ENCODE results near the gene GNG11. TPM values are rescaled to one million over a fixed set of nuclear protein-coding genes. Genes with fewer than 3 reads are reported as not detected.

The GNG11 gene
- total RNA-seq, 1 donor from 2014 or later: not detected

DNA sequence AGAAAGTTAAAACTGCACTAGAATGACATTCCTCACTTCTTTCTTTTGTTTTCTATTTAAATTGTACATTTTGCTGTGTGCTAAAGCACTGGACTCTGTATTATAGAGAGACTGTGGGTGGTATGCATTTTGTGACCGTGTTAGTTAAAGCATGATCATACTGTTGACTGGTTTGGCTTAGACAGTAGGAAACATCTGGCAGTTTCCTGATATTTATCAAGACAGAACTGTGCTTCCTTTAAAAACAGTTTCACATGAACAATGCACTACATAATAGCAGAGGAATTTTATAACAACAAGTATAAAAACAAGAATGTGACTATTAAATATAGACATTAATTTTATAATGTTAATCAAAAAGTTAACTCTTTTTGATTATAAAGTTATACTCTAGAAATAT lies 23.1 kb downstream of the GNG11 start:
- H3K27ac Mint-ChIP-seq: no peak overlapping the region
- no peaks in the 10 kb centered on the region for H3K9me3 Mint-ChIP-seq (ENCODE audit: low read depth)
- no peak overlapping the region for H3K4me3 Mint-ChIP-seq (ENCODE audit: low read depth)
- TF ChIP-seq, protein P1, sequence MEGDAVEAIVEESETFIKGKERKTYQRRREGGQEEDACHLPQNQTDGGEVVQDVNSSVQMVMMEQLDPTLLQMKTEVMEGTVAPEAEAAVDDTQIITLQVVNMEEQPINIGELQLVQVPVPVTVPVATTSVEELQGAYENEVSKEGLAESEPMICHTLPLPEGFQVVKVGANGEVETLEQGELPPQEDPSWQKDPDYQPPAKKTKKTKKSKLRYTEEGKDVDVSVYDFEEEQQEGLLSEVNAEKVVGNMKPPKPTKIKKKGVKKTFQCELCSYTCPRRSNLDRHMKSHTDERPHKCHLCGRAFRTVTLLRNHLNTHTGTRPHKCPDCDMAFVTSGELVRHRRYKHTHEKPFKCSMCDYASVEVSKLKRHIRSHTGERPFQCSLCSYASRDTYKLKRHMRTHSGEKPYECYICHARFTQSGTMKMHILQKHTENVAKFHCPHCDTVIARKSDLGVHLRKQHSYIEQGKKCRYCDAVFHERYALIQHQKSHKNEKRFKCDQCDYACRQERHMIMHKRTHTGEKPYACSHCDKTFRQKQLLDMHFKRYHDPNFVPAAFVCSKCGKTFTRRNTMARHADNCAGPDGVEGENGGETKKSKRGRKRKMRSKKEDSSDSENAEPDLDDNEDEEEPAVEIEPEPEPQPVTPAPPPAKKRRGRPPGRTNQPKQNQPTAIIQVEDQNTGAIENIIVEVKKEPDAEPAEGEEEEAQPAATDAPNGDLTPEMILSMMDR (IDR thresholded peaks at IDR 0.05; ENCODE audit: unreplicated experiment): no peak
- no peaks in the 10 kb centered on the region for H3K36me3 Mint-ChIP-seq (ENCODE audit: insufficient read depth)
- no peaks in the 10 kb centered on the region for H3K4me1 Mint-ChIP-seq (ENCODE audit: low read depth)
- no peak for DNase-seq (ENCODE audit: low spot score, unreplicated experiment)
- no peaks in the 10 kb centered on the region for H3K27me3 Mint-ChIP-seq

DNA sequence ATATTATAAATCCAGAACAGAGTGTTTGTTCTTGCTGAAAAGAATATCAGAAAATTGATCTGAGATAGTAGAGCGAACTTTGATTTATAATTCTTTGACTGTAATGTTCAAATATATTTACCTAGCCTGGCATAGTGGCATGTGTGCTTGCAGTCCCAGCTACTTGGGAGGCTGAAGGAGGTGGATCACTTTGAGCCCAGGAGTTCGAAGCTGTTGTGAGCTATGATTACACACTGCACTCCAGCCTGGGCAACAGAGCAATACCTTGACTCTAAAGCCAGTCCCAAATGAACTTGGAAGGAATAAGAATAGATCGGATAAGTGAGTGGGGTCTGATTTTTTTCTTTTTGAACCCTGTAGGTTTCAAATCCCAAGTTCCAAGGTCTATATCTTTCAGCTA lies 23.5 kb downstream of the GNG11 start:
- H3K36me3 Mint-ChIP-seq (ENCODE audit: insufficient read depth): no peaks in the 10 kb centered on the region
- TF ChIP-seq, protein P1 (IDR thresholded peaks at IDR 0.05; ENCODE audit: unreplicated experiment): no peak
- H3K27me3 Mint-ChIP-seq: no peaks in the 10 kb centered on the region
- no peak for DNase-seq (ENCODE audit: low spot score, unreplicated experiment)
- H3K4me1 Mint-ChIP-seq (ENCODE audit: low read depth): no peaks in the 10 kb centered on the region
- H3K9me3 Mint-ChIP-seq (ENCODE audit: low read depth): no peaks in the 10 kb centered on the region
- no peak overlapping the region for H3K27ac Mint-ChIP-seq
- H3K4me3 Mint-ChIP-seq (ENCODE audit: low read depth): no peak overlapping the region

GRCh38 chr7:93945756-93946535 lies 24.4 kb downstream of the GNG11 start:
- Mint-ChIP-seq H3K27me3 (no peaks in the 10 kb centered on the region), H3K36me3 (ENCODE audit: insufficient read depth) (no peaks in the 10 kb centered on the region), H3K4me1 (ENCODE audit: low read depth) (no peaks in the 10 kb centered on the region), H3K27ac (no peak overlapping the region), H3K9me3 (ENCODE audit: low read depth) (no peaks in the 10 kb centered on the region), H3K4me3 (ENCODE audit: low read depth) (no peak overlapping the region)
- TF ChIP-seq, protein P1 (IDR thresholded peaks at IDR 0.05; ENCODE audit: unreplicated experiment): no peak
- DNase-seq (ENCODE audit: low spot score, unreplicated experiment): no peak

DNA sequence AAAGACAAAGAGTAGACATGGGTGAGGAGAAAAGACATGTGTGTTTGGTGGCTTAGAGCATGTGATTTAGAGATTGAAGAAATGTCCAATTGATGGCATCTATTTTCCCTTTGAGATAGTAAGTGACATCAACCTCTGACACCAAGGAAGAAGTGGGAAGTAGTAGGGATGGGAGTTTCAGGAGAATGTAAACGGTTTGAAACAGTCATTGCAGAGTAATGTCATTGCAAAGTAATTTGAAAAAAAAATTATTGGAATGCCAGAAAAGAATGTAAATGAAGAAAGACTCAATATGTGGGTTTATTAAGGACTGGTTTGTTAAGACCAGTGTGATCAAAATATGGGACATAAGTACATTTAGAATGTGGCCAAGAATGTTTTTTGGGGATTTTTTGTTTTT lies 26.6 kb downstream of the GNG11 start:
- H3K4me3 Mint-ChIP-seq (ENCODE audit: low read depth): no peak overlapping the region
- H3K4me1 Mint-ChIP-seq (ENCODE audit: low read depth): no peaks in the 10 kb centered on the region
- no peak overlapping the region for H3K27ac Mint-ChIP-seq
- TF ChIP-seq, protein P1 (IDR thresholded peaks at IDR 0.05; ENCODE audit: unreplicated experiment): no peak
- H3K9me3 Mint-ChIP-seq (ENCODE audit: low read depth): no peaks in the 10 kb centered on the region
- H3K27me3 Mint-ChIP-seq: no peaks in the 10 kb centered on the region
- no peak for DNase-seq (ENCODE audit: low spot score, unreplicated experiment)
- H3K36me3 Mint-ChIP-seq (ENCODE audit: insufficient read depth): no peaks in the 10 kb centered on the region

GRCh38 chr7:93948873-93949272 lies 27.3 kb downstream of the GNG11 start:
- no peak for DNase-seq (ENCODE audit: low spot score, unreplicated experiment)
- H3K4me1 Mint-ChIP-seq (ENCODE audit: low read depth): no peaks in the 10 kb centered on the region
- H3K9me3 Mint-ChIP-seq (ENCODE audit: low read depth): no peaks in the 10 kb centered on the region
- H3K27ac Mint-ChIP-seq: no peak overlapping the region
- H3K27me3 Mint-ChIP-seq: no peaks in the 10 kb centered on the region
- TF ChIP-seq, protein P1 (IDR thresholded peaks at IDR 0.05; ENCODE audit: unreplicated experiment): no peak
- H3K36me3 Mint-ChIP-seq (ENCODE audit: insufficient read depth): no peaks in the 10 kb centered on the region
- no peak overlapping the region for H3K4me3 Mint-ChIP-seq (ENCODE audit: low read depth)

Measured in progenitor cell of endocrine pancreas (in vitro differentiated cells).